Thymus (tissue), 14 donors: ENCODE results near the gene TMEM215. TPM values are rescaled to one million over a fixed set of nuclear protein-coding genes. Genes with fewer than 3 reads are reported as not detected.

Source experiments
- DNase-seq, 9 donors: peaks; one replicate each; pipeline ENCODE4 v3.0.0-alpha.2; 2013; ENCODE audit warnings: low spot score in 9 of 9, low read depth in 6 of 9, missing footprints in 1 of 9
- H3K27ac ChIP-seq, 2 donors: one replicate each; pipeline ENCODE4 v1.5.1; 2013; ENCODE audit warnings: control low read depth in 1 of 2, low read depth in 1 of 2, low read length in 1 of 2, mild to moderate bottlenecking in 1 of 2, moderate library complexity in 1 of 2
- H3K27me3 ChIP-seq, 2 donors: one replicate each; pipeline ENCODE4 v1.5.1; 2013; ENCODE audit warnings: low read length in 1 of 2; ENCODE audit not compliant: control insufficient read depth in 2 of 2, insufficient read depth in 1 of 2
- H3K36me3 ChIP-seq, 2 donors: one replicate each; pipeline ENCODE4 v1.5.1; 2013; ENCODE audit warnings: low read length in 1 of 2, mild to moderate bottlenecking in 1 of 2, moderate library complexity in 1 of 2; ENCODE audit not compliant: control insufficient read depth in 2 of 2, insufficient read depth in 2 of 2
- H3K4me1 ChIP-seq, 2 donors: one replicate each; pipeline ENCODE4 v1.5.1; 2013; ENCODE audit warnings: low read length in 2 of 2; ENCODE audit not compliant: control insufficient read depth in 2 of 2, insufficient read depth in 2 of 2
- H3K4me3 ChIP-seq, 2 donors: one replicate each; pipeline ENCODE4 v1.5.1; 2013; ENCODE audit warnings: low read length in 2 of 2, control low read depth in 1 of 2, mild to moderate bottlenecking in 1 of 2
- H3K9me3 ChIP-seq, 2 donors: one replicate each; pipeline ENCODE4 v1.5.1; 2013; ENCODE audit warnings: low read length in 1 of 2, mild to moderate bottlenecking in 1 of 2; ENCODE audit not compliant: control insufficient read depth in 2 of 2, insufficient read depth in 1 of 2
- WGBS: extraction: QIAGEN DNeasy Blood & Tissue Kit; methylation state at CpG from one replicate; pipeline ENCODE4 v1.1.7; 2013; 5-methylcytosine and 5-hydroxymethylcytosine counted together
- long read RNA-seq, 10 donors: transcript quantifications; one replicate each; lab custom pipeline, GENCODE V29; 2026
- polyA plus RNA-seq: library from polyadenylated mRNA; stranded (reverse); fragments of 200-250 nt; gene quantifications from one replicate; pipeline ENCODE4 v1.2.3, GENCODE V29; 2013
- total RNA-seq: library from RNA; stranded (reverse); fragments of 120-200 nt; gene quantifications from one replicate; pipeline ENCODE4 v1.2.4, GENCODE V29; 2013
- donor health status: healthy.

TMEM215 gene, protein sequence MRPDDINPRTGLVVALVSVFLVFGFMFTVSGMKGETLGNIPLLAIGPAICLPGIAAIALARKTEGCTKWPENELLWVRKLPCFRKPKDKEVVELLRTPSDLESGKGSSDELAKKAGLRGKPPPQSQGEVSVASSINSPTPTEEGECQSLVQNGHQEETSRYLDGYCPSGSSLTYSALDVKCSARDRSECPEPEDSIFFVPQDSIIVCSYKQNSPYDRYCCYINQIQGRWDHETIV
- total RNA-seq (not detected), polyA plus RNA-seq (0.02 TPM)
- long read RNA-seq, donor 1 = 0 reads
- long read RNA-seq, donor 2 = 0 reads
- long read RNA-seq, donor 3 = 0 reads
- long read RNA-seq, donor 4 = 0 reads
- long read RNA-seq, donor 5 = 0 reads
- long read RNA-seq, donor 6 = 0 reads
- long read RNA-seq, donor 7 = 0 reads
- long read RNA-seq, donor 8 = 0 reads
- long read RNA-seq, donor 9 = 0 reads
- long read RNA-seq, donor 10 = 0 reads

DNA sequence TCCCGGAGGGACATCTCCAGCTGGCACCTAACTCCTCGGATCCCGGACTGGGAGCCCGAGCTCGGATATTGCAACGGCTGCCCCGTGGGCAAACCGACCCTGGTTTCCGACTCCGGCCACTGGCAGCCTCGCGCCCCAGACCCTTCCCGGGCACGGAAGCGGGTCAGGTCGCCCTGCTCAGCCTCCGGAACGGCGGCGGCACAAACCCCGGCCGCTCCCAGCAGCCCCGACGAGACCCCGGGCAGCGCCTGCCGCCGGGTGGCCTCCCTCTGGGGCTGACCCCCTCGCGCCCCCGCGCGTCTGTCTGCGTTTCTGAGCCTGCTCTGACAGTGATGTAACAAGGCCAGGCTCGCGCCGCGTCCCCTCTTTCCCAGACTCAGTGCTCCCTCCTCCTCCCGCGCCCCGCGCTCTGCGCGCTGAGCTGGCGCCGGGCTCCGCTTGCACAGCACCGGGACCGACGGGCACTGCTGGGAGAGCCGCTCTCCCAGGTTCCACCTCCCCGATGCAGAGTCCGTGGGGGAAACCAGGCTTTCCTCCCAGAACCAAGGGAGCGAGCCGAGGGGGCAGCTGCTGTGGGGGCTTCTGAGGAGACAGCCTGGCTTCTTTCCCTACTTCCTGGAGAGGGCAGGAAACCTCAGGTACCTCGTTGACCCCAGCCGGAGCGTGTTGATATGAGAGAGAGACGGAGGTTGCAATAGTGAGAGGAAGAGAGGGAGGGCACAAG lies at the start of gene TMEM215:
TSS of gene TMEM215 (plus strand) at position 373 of the 724 bp plus-strand sequence. CDS start 644 bp downstream, outside the sequence.
- Histone ChIP-seq H3K27me3 (peaks cover 33 to 37% of the 10 kb centered on the region in 2 donors), H3K4me1 (no peaks in the 10 kb centered on the region)
- no peak for DNase-seq

DNA sequence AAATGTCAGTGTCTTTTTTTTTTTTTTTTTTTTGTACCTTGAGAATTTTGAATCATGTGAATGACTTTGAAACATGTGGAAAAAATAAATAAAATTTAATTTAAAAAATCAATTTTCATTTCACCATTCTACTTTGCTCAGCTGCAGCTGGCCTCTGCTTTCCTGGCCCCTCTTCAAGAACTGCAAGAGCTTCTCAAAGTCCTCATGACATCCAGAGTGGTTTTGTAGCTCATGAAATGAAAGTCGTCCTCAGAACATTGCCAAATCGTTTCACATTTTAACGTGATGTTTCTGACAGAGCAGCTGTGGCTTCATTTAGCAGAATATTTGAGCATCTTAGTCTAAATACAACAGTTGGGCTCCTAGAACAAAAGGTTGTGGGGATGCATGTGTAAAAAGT lies 47.9 kb upstream of the TMEM215 start:
- no peak for DNase-seq
- no peaks in the 10 kb centered on the region for H3K9me3 ChIP-seq
- H3K36me3 ChIP-seq = no peaks in the 10 kb centered on the region
- 75% methylated on average over 3 of the region's 3 CpGs for WGBS
- H3K27ac ChIP-seq = no peak overlapping the region
- no peak overlapping the region for H3K4me3 ChIP-seq
- H3K27me3 ChIP-seq = no peaks in the 10 kb centered on the region
- H3K4me1 ChIP-seq = no peaks in the 10 kb centered on the region

More for the DNA sequence above, at the start of gene TMEM215:
- no peak within 1 kb of the TSS for H3K4me3 ChIP-seq
- H3K9me3 ChIP-seq = peaks cover 0 to 5% of the 10 kb centered on the region in 2 donors
- no peaks in the 10 kb centered on the region for H3K36me3 ChIP-seq
- H3K27ac ChIP-seq = no peak within 1 kb of the TSS
- WGBS = 5% methylated on average over 59 of the region's 59 CpGs

DNA sequence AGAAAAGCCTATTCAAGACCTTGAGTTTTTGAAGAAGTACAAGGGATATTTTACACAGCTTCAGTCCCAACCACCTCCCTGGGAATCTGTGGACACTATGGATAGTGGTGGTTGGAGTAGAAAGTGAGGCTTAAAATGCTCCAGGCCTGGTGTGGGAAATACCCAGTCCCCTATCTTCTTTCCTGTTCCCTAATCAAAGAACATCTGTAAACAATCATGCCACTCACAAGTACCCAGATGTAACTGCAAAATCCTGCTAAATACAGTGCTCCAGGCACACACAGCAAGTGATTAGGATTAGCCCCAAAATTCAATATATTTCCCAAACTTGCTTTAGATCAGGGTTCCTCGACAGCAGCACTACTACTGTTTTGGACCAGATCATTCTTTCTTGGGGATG lies 46.0 kb upstream of the TMEM215 start:
- H3K4me3 ChIP-seq = no peak overlapping the region
- no peaks in the 10 kb centered on the region for H3K9me3 ChIP-seq
- no peaks in the 10 kb centered on the region for H3K27me3 ChIP-seq
- no peaks in the 10 kb centered on the region for H3K4me1 ChIP-seq
- DNase-seq = no peak
- 77% methylated on average over 1 of the region's 1 CpG for WGBS
- no peaks in the 10 kb centered on the region for H3K36me3 ChIP-seq
- no peak overlapping the region for H3K27ac ChIP-seq

DNA sequence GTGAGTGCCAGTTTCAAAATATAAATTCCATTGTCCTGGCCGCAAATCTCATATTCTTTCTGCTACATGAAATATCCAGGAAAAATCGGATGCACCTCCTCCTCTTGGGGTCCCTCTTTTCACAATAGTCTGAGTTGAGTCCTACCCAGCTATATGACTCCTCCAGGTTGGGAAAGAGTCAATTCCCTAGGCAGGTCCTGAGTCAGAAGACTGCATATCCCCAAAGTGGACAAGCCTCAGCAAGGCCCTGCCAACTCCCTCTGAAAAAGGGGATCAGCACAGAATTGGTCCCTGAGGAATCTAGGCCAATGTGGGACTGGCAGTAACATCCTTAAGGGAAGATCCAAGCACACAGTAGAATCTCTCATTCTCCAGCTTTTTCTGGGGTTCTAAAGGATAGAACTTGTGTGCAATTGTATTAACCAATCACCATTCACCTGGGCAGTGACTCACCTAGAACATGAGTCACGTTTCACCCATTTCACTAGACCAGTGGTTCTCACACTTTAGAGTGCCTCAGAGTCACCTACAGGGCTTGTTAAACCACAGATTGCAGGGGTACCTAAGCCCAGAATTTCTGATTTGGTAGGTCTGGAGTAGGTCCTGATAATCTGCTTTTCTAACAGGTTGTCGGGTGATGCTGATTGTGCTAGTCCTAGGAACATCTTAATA lies 44.7 kb upstream of the TMEM215 start:
- no peaks in the 10 kb centered on the region for H3K4me1 ChIP-seq
- 90% methylated on average over 4 of the region's 4 CpGs for WGBS
- no peaks in the 10 kb centered on the region for H3K36me3 ChIP-seq
- H3K27ac ChIP-seq = no peak overlapping the region
- no peak for DNase-seq
- no peaks in the 10 kb centered on the region for H3K27me3 ChIP-seq
- H3K9me3 ChIP-seq = no peaks in the 10 kb centered on the region
- no peak overlapping the region for H3K4me3 ChIP-seq

DNA sequence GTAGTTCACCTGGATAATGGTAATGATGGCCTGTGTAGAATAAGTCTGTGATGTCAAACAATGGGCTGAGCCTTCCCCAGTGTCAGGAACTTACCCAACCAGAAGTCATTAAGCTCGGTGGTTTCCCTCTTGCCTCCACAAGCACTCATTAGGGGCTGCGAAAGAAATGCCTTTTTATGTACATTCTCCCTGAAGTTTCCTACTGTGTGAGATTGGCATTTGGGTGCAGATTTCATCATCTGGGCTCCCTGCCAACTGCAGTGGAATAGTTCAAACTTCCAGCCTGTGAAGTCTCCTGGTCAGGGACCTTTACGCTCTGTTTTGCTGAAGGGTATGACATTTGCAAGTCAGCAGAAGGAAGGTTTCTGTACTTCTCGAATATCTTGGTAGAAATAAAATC lies 41.6 kb upstream of the TMEM215 start:
- no peak overlapping the region for H3K4me3 ChIP-seq
- no peaks in the 10 kb centered on the region for H3K27me3 ChIP-seq
- 58% methylated on average over 4 of the region's 4 CpGs for whole genome bisulfite sequencing
- no peak for DNase-seq
- H3K9me3 ChIP-seq = no peaks in the 10 kb centered on the region
- no peaks in the 10 kb centered on the region for H3K36me3 ChIP-seq
- H3K27ac ChIP-seq = no peak overlapping the region
- no peaks in the 10 kb centered on the region for H3K4me1 ChIP-seq

DNA sequence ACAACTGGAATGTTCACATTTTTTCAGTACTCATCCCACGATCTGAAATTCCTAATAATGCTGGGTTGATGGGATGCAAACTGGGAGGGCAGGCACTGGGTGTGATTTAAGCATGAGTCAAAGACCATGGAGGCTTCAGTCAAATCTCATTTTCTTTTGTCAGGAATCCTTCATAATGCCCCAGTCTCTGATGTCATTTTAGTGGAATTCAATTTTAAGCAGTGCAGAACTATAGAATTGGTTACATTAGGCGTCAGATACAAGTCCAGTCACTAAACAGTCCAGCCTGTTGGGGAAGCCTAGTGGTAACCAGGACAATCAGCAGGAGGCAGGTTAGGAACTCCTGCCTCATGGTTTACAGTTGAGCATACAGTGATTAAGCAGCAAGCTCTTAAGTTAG lies 41.0 kb upstream of the TMEM215 start:
- Histone ChIP-seq H3K9me3 (no peaks in the 10 kb centered on the region), H3K4me1 (no peaks in the 10 kb centered on the region), H3K27ac (no peak overlapping the region), H3K27me3 (no peaks in the 10 kb centered on the region), H3K36me3 (no peaks in the 10 kb centered on the region), H3K4me3 (no peak overlapping the region)
- DNase-seq = no peak
- whole genome bisulfite sequencing = 77% methylated on average over 2 of the region's 2 CpGs

DNA sequence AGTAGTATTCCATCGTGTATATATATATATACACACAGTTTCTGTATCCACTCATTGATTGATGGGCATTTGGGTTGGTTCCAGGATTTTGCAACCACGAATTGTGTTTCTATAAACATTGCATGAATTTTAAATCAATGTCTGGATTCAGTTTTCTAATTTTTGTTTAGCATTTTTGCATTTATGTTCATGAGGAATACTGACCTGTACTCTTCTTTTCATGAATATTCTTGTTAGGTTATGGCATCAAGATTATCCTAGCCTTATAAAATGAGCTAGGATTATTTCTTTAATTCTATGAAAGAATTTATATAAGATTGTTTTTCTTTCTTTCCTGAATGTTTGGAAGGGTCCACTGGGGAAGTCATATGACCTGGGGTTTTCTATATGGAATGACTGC lies 35.3 kb upstream of the TMEM215 start:
- no peak for DNase-seq
- Histone ChIP-seq H3K4me1 (no peaks in the 10 kb centered on the region), H3K27ac (no peak overlapping the region), H3K36me3 (no peaks in the 10 kb centered on the region), H3K27me3 (no peaks in the 10 kb centered on the region), H3K4me3 (no peak overlapping the region), H3K9me3 (no peaks in the 10 kb centered on the region)
- WGBS = 78% methylated on average over 2 of the region's 2 CpGs

DNA sequence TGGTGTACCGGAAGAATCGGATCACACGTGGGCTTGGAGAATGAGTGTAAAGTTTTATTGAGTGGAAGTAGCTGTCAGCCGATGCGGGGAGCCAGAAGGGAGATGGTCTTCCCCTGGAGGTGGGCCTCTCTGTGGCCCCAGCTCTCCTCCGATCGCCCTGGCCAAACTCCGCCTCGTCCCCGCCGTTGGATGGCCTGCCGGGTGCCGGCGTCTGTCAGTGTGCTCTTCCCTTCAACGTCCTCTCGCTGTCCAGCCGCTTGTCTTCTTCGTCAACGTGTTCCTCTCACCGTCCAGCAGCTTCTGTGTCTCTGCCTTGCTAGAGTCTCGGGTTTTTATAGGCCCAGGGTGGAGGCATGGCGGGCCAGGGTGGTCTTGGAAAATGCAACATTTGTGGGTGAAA lies 27.6 kb upstream of the TMEM215 start:
- Histone ChIP-seq H3K36me3 (no peaks in the 10 kb centered on the region), H3K4me1 (no peaks in the 10 kb centered on the region), H3K27ac (no peak overlapping the region), H3K9me3 (no peaks in the 10 kb centered on the region), H3K4me3 (no peak overlapping the region), H3K27me3 (no peaks in the 10 kb centered on the region)
- 94% methylated on average over 22 of the region's 22 CpGs for WGBS
- no peak for DNase-seq

DNA sequence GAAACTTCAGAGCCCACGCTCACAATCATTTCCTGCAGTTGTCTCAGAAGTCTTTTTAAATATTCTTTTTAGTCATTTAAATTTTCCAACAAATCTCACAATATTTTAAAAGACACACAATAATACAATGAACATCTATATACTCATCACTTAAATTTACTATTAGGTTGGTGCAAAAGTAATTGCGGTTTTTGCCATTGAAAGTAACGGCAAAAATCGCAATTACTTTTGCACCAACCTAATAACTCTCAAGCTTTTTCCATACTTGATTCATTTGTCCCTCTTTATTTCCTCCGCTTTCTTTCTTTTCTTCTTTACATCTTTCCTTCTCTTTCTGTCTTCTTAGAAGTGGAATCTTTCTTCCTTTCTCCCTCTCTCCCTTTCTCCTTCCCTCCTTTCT lies 19.2 kb upstream of the TMEM215 start:
- no peak overlapping the region for H3K4me3 ChIP-seq
- no peak for DNase-seq
- no peaks in the 10 kb centered on the region for H3K36me3 ChIP-seq
- WGBS = 98% methylated on average over 5 of the region's 5 CpGs
- no peak overlapping the region for H3K27ac ChIP-seq
- H3K4me1 ChIP-seq = no peaks in the 10 kb centered on the region
- H3K9me3 ChIP-seq = no peaks in the 10 kb centered on the region
- H3K27me3 ChIP-seq = no peaks in the 10 kb centered on the region
